ENCODE results near the gene PNMA8C.

PNMA8C gene

DNA sequence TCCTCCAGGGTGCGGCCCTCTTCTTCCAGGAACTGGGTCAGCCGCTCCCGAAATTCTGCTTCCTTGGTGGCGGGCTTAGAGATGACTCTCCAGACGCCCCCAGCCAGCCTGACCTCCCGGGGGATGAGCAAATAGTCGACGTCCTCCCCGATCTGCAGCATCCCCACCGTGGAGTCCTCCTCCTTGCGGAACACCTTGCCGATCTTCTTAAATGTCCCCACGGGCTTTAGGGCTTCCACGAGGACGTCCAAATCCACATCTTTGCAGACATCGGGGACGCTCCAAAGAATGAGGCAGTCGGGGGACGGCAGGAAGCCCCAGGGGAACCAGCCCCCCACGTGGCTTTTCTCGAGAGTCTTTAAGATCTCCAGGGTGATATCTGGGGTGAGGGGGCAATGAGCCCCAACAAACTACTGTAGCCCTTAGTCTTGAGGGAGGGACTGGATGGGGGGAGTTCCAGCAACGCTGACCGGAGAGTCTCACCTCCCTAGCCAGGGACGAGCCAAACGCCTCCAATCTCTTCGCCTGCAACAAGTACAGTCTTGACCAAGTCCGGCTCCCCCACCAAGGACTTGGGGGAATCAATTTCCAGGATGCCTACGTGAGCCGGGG is 16.0 kb downstream of the PNMA8C start:
- Histone ChIP-seq H3K9ac (ENCODE audit: low read depth in 1 of 2, low read length in 2 of 2) (peak overlapping the region; percentile 32 to 51), H3K27ac (ENCODE audit: low read depth in 2 of 2, low read length in 2 of 2) (peak overlapping the region; percentile 13 to 43), H3K27me3 (ENCODE audit: control insufficient read depth in 2 of 2, insufficient read depth in 2 of 2, low read length in 2 of 2) (peaks cover 30 to 43% of the 10 kb centered on the region in 2 donors), H3K36me3 (ENCODE audit: control insufficient read depth in 2 of 2, insufficient read depth in 2 of 2, low read length in 2 of 2) (no peaks in the 10 kb centered on the region), H3K4me1 (ENCODE audit: control insufficient read depth in 2 of 2, insufficient read depth in 2 of 2, low read length in 2 of 2) (peaks cover 0 to 2% of the 10 kb centered on the region in 2 donors), H3K4me3 (ENCODE audit: low read length in 2 of 2) (peak overlapping the region; percentile 47 to 67), H3K9me3 (ENCODE audit: control insufficient read depth in 2 of 2, low read length in 2 of 2) (no peaks in the 10 kb centered on the region)

DNA sequence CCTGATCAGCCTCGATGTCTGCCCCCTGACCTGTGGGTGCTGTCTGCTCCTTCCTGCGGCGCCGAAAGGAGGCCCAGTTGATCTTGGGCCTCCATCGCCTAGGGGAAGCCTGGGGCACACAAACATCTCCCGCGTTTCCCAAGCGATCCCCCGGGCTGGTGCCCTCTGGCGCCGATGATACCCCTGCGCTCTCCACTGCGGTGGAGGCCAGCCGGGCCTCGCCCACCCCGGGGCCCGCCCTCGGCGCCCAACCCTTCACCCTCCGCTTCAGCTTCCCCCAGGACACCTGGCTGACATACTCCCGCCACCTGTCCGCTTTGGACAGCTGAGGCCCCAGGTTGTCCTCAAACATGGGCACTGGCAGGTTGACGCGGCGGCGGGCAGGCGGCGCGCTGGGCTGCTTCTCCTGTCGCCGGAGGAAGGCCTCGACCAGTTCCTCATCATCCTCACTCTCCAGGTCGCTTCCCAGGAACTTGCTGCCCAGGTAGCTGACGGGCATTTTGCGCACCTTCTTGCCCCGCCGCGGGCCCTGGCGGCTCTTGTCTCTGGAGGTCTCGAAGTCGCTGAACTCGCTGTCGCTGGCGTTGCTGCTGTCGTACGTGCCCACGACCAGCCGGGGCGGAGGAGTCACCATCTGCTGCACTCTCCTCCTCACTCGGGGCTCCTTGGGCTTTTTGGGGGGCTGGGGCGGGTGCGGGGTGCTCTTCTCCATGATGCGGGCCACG is 16.6 kb downstream of the PNMA8C start:
- Histone ChIP-seq H3K27me3 (ENCODE audit: control insufficient read depth in 2 of 2, insufficient read depth in 2 of 2, low read length in 2 of 2) (peaks cover 31 to 45% of the 10 kb centered on the region in 2 donors), H3K36me3 (ENCODE audit: control insufficient read depth in 2 of 2, insufficient read depth in 2 of 2, low read length in 2 of 2) (no peaks in the 10 kb centered on the region), H3K4me1 (ENCODE audit: control insufficient read depth in 2 of 2, insufficient read depth in 2 of 2, low read length in 2 of 2) (peaks cover 0 to 2% of the 10 kb centered on the region in 2 donors), H3K4me3 (ENCODE audit: low read length in 2 of 2) (peak overlapping the region in 1 of 2 donors; percentile 26), H3K9ac (ENCODE audit: low read depth in 1 of 2, low read length in 2 of 2) (no peak overlapping the region), H3K9me3 (ENCODE audit: control insufficient read depth in 2 of 2, low read length in 2 of 2) (no peaks in the 10 kb centered on the region), H3K27ac (ENCODE audit: low read depth in 2 of 2, low read length in 2 of 2) (no peak overlapping the region)

DNA sequence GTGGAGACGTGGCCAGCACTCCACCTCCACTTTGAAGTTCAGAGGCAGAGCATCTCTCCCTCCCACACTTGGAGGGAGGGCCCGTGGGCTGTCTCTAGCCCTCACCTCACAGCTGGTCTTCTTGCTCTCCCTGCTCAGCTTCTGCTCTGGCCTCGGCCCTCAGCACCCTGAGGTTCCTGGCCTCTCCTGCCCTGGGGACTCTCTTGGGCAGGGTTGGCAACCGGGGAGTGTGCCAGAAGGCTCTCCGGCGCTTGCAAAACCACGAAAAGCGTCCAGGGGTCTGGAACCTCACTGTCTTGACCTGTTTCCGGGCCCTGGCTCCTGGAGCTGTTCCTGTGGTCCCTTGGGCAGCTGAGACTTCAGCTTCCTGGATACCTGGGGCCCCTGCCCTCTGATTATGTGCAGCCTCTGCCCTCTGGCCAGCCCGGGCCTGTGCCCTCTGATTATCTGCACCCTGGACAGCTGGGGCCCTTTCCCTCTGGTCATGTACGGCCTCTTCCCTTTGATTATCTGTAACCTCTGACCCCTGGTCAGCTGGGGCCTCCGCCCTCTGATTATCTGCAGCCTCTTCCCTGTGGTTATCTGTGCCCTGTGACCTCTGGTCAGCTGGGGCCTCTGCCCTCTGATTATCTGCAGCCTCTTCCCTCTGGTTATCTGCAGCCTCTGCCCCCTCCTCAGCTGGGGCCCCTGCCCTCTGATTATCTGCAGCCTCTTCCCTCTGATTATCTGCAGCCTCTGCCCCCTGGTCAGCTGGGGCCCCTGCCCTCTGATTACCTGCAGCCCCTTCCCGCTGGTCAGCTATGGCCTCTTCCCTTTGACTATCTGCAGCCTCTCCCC is 17.4 kb downstream of the PNMA8C start:
- H3K4me1 ChIP-seq (ENCODE audit: control insufficient read depth in 2 of 2, insufficient read depth in 2 of 2, low read length in 2 of 2) = peaks cover 0 to 2% of the 10 kb centered on the region in 2 donors
- no peak overlapping the region for H3K9ac ChIP-seq (ENCODE audit: low read depth in 1 of 2, low read length in 2 of 2)

DNA sequence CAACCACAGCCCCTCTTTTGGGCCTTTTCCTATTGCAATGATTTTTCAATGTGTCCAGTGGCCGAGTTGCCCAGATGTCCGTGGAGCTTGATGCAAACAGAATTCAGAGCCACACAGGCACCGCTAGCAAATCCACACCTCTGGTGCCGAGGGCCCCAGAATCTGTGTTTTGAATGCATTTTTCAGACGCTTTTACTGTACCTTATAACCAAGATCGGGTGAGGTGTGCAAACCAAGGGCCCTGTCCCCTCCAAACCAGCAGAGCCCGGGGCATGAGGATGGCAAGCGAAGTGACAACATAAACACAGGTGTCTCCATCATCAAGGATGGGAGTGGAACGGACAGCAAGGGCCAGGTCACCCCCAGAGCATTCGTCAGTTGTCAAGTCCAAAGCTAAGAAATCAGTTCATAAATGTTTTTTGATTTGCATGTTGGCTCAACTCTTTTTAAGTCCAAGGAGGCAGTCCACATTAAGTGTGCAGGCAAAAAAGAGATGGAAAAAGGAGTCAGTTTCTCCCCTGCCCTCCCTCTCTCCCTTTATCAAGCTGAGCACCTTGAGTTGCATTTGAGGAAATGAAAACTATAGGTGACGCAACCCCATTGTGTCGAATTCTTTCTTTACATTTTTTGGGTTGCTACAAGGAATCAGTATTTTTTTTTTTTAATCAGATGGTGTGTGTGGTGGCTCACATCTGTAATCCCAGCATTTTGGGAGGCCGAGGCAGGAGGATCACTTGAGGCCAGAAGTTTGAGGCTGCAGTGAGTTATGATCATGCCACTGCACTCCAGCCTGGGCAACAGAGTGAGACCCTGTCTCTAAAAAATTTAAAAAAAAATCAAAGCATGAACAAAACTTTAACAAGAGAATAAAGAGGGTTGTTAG is 18.3 kb downstream of the PNMA8C start:
- no peak overlapping the region for H3K9ac ChIP-seq (ENCODE audit: low read depth in 1 of 2, low read length in 2 of 2)
- peaks cover 32 to 47% of the 10 kb centered on the region in 2 donors for H3K27me3 ChIP-seq (ENCODE audit: control insufficient read depth in 2 of 2, insufficient read depth in 2 of 2, low read length in 2 of 2)
- no peaks in the 10 kb centered on the region for H3K9me3 ChIP-seq (ENCODE audit: control insufficient read depth in 2 of 2, low read length in 2 of 2)
- H3K4me1 ChIP-seq (ENCODE audit: control insufficient read depth in 2 of 2, insufficient read depth in 2 of 2, low read length in 2 of 2) = no peaks in the 10 kb centered on the region
- H3K27ac ChIP-seq (ENCODE audit: low read depth in 2 of 2, low read length in 2 of 2) = no peak overlapping the region
- H3K36me3 ChIP-seq (ENCODE audit: control insufficient read depth in 2 of 2, insufficient read depth in 2 of 2, low read length in 2 of 2) = no peaks in the 10 kb centered on the region
- H3K4me3 ChIP-seq (ENCODE audit: low read length in 2 of 2) = no peak overlapping the region

More for the DNA sequence above, 17.4 kb downstream of the PNMA8C start:
- Histone ChIP-seq H3K27ac (ENCODE audit: low read depth in 2 of 2, low read length in 2 of 2) (no peak overlapping the region), H3K36me3 (ENCODE audit: control insufficient read depth in 2 of 2, insufficient read depth in 2 of 2, low read length in 2 of 2) (no peaks in the 10 kb centered on the region), H3K9me3 (ENCODE audit: control insufficient read depth in 2 of 2, low read length in 2 of 2) (no peaks in the 10 kb centered on the region), H3K27me3 (ENCODE audit: control insufficient read depth in 2 of 2, insufficient read depth in 2 of 2, low read length in 2 of 2) (peaks cover 26 to 42% of the 10 kb centered on the region in 2 donors), H3K4me3 (ENCODE audit: low read length in 2 of 2) (peak overlapping the region in 1 of 2 donors; percentile 26)

DNA sequence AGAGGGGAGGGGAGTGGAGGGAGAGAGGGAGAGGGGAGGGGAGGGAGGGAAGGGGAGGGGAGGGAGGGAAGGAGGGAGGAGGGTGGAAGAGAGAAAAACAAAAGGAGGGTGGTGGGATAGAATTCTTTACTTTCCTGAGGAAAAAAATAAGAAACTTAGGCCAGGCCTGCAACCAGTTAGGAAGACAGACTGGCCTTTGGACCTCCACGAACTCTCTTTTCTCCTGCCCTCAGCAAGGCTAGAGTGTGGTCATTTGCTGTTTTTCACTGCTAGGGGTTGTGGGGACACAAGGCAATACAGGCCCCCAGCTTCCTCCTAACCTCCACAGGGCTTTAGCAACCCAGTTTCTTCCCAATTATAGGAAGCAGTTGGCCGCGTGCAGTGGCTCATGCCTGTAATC is 19.5 kb downstream of the PNMA8C start:
- no peak overlapping the region for H3K4me3 ChIP-seq (ENCODE audit: low read length in 2 of 2)
- H3K9me3 ChIP-seq (ENCODE audit: control insufficient read depth in 2 of 2, low read length in 2 of 2) = no peaks in the 10 kb centered on the region
- peaks cover 27 to 44% of the 10 kb centered on the region in 2 donors for H3K27me3 ChIP-seq (ENCODE audit: control insufficient read depth in 2 of 2, insufficient read depth in 2 of 2, low read length in 2 of 2)
- peaks cover 7% of the 10 kb centered on the region in 2 donors for H3K4me1 ChIP-seq (ENCODE audit: control insufficient read depth in 2 of 2, insufficient read depth in 2 of 2, low read length in 2 of 2)
- no peaks in the 10 kb centered on the region for H3K36me3 ChIP-seq (ENCODE audit: control insufficient read depth in 2 of 2, insufficient read depth in 2 of 2, low read length in 2 of 2)
- no peak overlapping the region for H3K9ac ChIP-seq (ENCODE audit: low read depth in 1 of 2, low read length in 2 of 2)
- no peak overlapping the region for H3K27ac ChIP-seq (ENCODE audit: low read depth in 2 of 2, low read length in 2 of 2)

DNA sequence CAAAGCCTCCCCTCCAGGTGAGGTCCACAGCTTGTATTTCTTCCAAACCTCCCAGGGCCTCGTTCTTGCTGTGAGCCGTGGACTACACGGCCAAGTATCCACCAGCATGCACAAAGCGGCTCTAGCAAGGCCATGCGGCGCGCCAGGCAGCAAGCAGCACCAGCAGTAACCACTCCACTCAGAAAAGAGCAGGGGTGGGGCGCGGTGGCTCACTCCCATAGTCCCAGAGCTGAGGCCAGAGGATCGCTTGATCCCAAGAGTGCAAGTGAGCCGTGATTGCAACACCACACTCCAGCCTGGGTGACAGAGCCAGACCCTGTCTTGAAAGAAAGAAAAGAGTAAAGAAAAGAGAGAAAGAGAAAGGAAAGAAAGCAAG is 20.1 kb downstream of the PNMA8C start:
- Histone ChIP-seq H3K9me3 (ENCODE audit: control insufficient read depth in 2 of 2, low read length in 2 of 2) (no peaks in the 10 kb centered on the region), H3K27me3 (ENCODE audit: control insufficient read depth in 2 of 2, insufficient read depth in 2 of 2, low read length in 2 of 2) (peaks cover 27 to 42% of the 10 kb centered on the region in 2 donors), H3K4me1 (ENCODE audit: control insufficient read depth in 2 of 2, insufficient read depth in 2 of 2, low read length in 2 of 2) (peaks cover 11 to 13% of the 10 kb centered on the region in 2 donors), H3K4me3 (ENCODE audit: low read length in 2 of 2) (no peak overlapping the region), H3K9ac (ENCODE audit: low read depth in 1 of 2, low read length in 2 of 2) (peak overlapping the region in 1 of 2 donors; percentile 7), H3K27ac (ENCODE audit: low read depth in 2 of 2, low read length in 2 of 2) (peak overlapping the region in 1 of 2 donors; percentile 9), H3K36me3 (ENCODE audit: control insufficient read depth in 2 of 2, insufficient read depth in 2 of 2, low read length in 2 of 2) (no peaks in the 10 kb centered on the region)

DNA sequence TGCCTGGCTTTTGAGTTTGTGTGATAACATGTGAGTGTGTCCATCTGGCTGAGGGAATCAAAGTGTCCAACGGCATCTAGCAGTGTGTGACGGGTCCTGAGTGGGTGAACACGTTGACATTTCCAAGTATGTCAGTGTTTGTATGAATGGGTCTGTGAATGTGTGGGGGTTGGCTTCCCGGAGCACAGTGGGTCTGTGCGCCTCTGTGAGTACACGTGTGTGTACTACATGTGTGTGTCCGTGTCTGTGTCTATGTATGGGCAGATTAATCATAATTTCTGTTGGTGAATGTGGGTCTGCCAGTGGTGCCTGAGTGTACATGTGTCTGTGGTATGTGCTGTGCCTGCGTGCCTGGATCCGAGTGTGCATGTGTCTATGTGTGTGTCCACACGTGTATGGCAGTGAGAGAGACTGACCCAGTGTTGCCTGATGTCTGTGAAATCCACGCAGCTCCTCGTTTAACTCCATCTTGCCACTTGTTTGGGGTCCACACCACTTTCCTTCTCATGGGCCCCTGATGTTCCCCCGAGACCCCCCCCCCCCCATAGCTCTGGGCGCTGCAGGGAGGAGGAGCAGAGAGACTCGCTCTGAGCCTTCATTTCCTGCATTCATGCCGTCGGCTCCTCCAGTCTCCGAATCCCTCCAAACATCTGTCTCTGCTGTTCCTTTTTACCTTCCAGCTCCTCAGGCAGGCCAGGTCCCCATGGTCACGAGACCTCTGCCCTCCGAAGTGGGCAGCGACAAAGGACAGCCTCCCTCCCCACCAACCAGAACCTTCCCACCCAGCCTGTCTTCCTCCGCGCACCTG is 20.7 kb downstream of the PNMA8C start:
- no peak overlapping the region for H3K4me3 ChIP-seq (ENCODE audit: low read length in 2 of 2)
- peak overlapping the region in 1 of 2 donors; percentile 9 for H3K27ac ChIP-seq (ENCODE audit: low read depth in 2 of 2, low read length in 2 of 2)
- H3K27me3 ChIP-seq (ENCODE audit: control insufficient read depth in 2 of 2, insufficient read depth in 2 of 2, low read length in 2 of 2) = peaks cover 26 to 36% of the 10 kb centered on the region in 2 donors
- no peaks in the 10 kb centered on the region for H3K9me3 ChIP-seq (ENCODE audit: control insufficient read depth in 2 of 2, low read length in 2 of 2)
- H3K36me3 ChIP-seq (ENCODE audit: control insufficient read depth in 2 of 2, insufficient read depth in 2 of 2, low read length in 2 of 2) = no peaks in the 10 kb centered on the region
- peaks cover 12 to 14% of the 10 kb centered on the region in 2 donors for H3K4me1 ChIP-seq (ENCODE audit: control insufficient read depth in 2 of 2, insufficient read depth in 2 of 2, low read length in 2 of 2)
- H3K9ac ChIP-seq (ENCODE audit: low read depth in 1 of 2, low read length in 2 of 2) = peak overlapping the region; percentile 7 to 17

DNA sequence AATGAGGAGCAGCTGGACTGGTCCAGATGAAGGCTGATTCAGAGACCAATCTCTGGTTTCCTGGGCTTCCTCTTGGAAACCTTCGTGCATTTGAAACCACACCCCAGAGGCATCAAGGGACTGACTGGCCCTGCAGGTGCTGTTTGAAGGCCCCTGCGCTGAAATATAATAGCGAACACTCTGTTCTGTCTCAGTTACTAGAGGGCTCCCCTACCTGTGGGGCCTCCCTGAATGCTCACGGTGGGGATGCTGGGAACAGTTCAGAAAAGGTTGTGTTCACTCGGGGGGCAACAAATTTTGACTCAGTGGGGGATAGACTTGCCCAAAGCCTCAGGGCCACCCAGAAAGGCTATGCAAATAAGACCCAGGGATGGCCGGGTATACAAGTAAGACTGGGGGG is 21.8 kb downstream of the PNMA8C start:
- H3K27ac ChIP-seq (ENCODE audit: low read depth in 2 of 2, low read length in 2 of 2) = no peak overlapping the region
- H3K9me3 ChIP-seq (ENCODE audit: control insufficient read depth in 2 of 2, low read length in 2 of 2) = no peaks in the 10 kb centered on the region
- H3K9ac ChIP-seq (ENCODE audit: low read depth in 1 of 2, low read length in 2 of 2) = no peak overlapping the region
- H3K4me3 ChIP-seq (ENCODE audit: low read length in 2 of 2) = no peak overlapping the region
- no peaks in the 10 kb centered on the region for H3K36me3 ChIP-seq (ENCODE audit: control insufficient read depth in 2 of 2, insufficient read depth in 2 of 2, low read length in 2 of 2)
- H3K4me1 ChIP-seq (ENCODE audit: control insufficient read depth in 2 of 2, insufficient read depth in 2 of 2, low read length in 2 of 2) = peaks cover 12 to 14% of the 10 kb centered on the region in 2 donors
- H3K27me3 ChIP-seq (ENCODE audit: control insufficient read depth in 2 of 2, insufficient read depth in 2 of 2, low read length in 2 of 2) = peaks cover 25 to 29% of the 10 kb centered on the region in 2 donors

Measured in mucosa of rectum (tissue), 2 donors.